ENCODE data around the gene NPDC1.

The NPDC1 gene

GRCh38 chr9:137034709-137035506 is 11.1 kb downstream of the NPDC1 start:
- TF ChIP-seq TAF1 (IDR thresholded peaks at IDR 0.05; ENCODE audit: borderline replicate concordance, insufficient read depth, low read length) (no peak), FOXP2 (optimal IDR thresholded peaks at IDR 0.05; ENCODE audit: borderline replicate concordance, extremely low read depth, extremely low read length, insufficient read depth) (no peak), REST (IDR thresholded peaks at IDR 0.05; ENCODE audit: insufficient read depth in 1 of 2, low read depth in 2 of 2, low read length in 2 of 2) (no peak), SIN3A (IDR thresholded peaks at IDR 0.05; ENCODE audit: borderline replicate concordance, insufficient read depth, low read length) (no peak), POLR2AphosphoS5 (IDR thresholded peaks at IDR 0.05; ENCODE audit: low read depth, low read length) (no peak)

GRCh38 chr9:137034039-137034708 is 11.8 kb downstream of the NPDC1 start:
- TF ChIP-seq TAF1 (IDR thresholded peaks at IDR 0.05; ENCODE audit: borderline replicate concordance, insufficient read depth, low read length), result no peak
- no peak for TF ChIP-seq SIN3A (IDR thresholded peaks at IDR 0.05; ENCODE audit: borderline replicate concordance, insufficient read depth, low read length)
- no peak for TF ChIP-seq REST (IDR thresholded peaks at IDR 0.05; ENCODE audit: insufficient read depth in 1 of 2, low read depth in 2 of 2, low read length in 2 of 2)
- no peak for TF ChIP-seq POLR2AphosphoS5 (IDR thresholded peaks at IDR 0.05; ENCODE audit: low read depth, low read length)
- TF ChIP-seq FOXP2 (optimal IDR thresholded peaks at IDR 0.05; ENCODE audit: borderline replicate concordance, extremely low read depth, extremely low read length, insufficient read depth), result no peak

GRCh38 chr9:137032858-137033257 is 13.1 kb downstream of the NPDC1 start:
- TF ChIP-seq POLR2AphosphoS5 (IDR thresholded peaks at IDR 0.05; ENCODE audit: low read depth, low read length) (no peak), SIN3A (IDR thresholded peaks at IDR 0.05; ENCODE audit: borderline replicate concordance, insufficient read depth, low read length) (no peak), TAF1 (IDR thresholded peaks at IDR 0.05; ENCODE audit: borderline replicate concordance, insufficient read depth, low read length) (no peak), FOXP2 (optimal IDR thresholded peaks at IDR 0.05; ENCODE audit: borderline replicate concordance, extremely low read depth, extremely low read length, insufficient read depth) (no peak)

GRCh38 chr9:137031904-137032640 is 13.9 kb downstream of the NPDC1 start, which contains the start of gene FUT7:
FUT7 (minus strand) TSS chr9:137032088; CDS start chr9:137031991, 97 bp downstream.
- TF ChIP-seq SIN3A (IDR thresholded peaks at IDR 0.05; ENCODE audit: borderline replicate concordance, insufficient read depth, low read length) (no peak), TAF1 (IDR thresholded peaks at IDR 0.05; ENCODE audit: borderline replicate concordance, insufficient read depth, low read length) (no peak), REST (IDR thresholded peaks at IDR 0.05; ENCODE audit: insufficient read depth in 1 of 2, low read depth in 2 of 2, low read length in 2 of 2) (no peak)
